ENCODE data around the gene NT5DC4. TPM values are rescaled to one million over a fixed set of nuclear protein-coding genes. Genes with fewer than 3 reads are reported as not detected.

NT5DC4 gene
- total RNA-seq, 1 donor from 2014 or later: not detected

DNA sequence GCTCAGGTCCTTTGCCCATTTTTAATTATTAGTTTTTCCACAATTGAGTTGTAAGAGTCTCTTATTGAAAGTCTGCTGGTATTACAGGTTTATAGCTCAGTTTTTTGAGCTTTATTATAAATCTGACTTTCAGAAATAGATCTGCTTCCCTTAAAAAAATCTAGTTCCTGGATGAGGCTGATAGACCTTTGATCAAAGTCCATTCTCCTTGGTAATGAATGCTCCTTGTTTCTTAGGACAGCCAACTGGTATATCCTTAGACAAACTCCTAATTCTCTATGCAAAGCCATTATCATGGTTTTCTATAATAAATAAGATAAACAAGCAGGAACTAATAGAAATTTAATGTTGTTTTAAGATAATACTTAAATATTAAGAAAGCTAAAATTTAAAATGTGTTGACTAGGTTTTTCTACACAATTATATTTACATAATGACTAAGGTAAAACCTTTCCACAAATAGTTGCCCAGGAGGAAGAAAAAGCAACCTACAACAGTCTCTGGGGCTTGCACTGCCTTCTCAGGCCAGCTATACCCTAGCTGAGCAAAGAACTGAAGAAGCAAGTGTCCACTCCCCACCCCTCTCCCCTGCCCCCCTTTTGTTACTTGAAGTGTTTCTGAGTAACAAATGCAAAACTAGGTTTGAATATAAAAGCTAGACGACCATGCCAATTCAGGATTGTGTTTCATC, 16.9 kb downstream of the NT5DC4 start:
- no peak overlapping the region for H3K27ac Mint-ChIP-seq
- TF ChIP-seq, protein P1, sequence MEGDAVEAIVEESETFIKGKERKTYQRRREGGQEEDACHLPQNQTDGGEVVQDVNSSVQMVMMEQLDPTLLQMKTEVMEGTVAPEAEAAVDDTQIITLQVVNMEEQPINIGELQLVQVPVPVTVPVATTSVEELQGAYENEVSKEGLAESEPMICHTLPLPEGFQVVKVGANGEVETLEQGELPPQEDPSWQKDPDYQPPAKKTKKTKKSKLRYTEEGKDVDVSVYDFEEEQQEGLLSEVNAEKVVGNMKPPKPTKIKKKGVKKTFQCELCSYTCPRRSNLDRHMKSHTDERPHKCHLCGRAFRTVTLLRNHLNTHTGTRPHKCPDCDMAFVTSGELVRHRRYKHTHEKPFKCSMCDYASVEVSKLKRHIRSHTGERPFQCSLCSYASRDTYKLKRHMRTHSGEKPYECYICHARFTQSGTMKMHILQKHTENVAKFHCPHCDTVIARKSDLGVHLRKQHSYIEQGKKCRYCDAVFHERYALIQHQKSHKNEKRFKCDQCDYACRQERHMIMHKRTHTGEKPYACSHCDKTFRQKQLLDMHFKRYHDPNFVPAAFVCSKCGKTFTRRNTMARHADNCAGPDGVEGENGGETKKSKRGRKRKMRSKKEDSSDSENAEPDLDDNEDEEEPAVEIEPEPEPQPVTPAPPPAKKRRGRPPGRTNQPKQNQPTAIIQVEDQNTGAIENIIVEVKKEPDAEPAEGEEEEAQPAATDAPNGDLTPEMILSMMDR (conservative IDR thresholded peaks at IDR 0.05): no peak
- H3K27me3 Mint-ChIP-seq: no peaks in the 10 kb centered on the region
- H3K4me1 Mint-ChIP-seq (ENCODE audit: unreplicated experiment): peaks cover 9% of the 10 kb centered on the region
- no peak overlapping the region for H3K4me3 Mint-ChIP-seq
- no peaks in the 10 kb centered on the region for H3K9me3 Mint-ChIP-seq
- no peak for DNase-seq (ENCODE audit: extremely low spot score, unreplicated experiment)
- H3K36me3 Mint-ChIP-seq: peaks cover 17% of the 10 kb centered on the region

DNA sequence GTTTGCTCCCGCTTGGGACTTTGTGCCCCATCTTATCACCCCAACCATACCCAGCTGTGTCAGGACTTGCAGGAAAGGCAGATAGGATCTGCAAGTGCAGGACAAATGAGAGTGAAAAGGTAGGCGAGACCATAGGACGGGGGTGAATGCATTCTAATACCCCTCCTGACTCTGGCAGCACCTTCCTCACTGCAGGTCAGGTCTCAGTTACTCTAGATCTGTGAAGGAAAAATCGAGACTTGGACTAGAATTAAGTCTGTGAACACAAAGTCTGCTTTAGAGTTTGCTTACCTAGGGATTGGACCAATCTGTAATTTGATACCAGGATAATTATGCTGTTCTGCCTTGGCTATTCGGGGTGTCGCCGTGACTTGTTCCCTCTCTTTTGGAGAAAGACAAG, 19.7 kb downstream of the NT5DC4 start:
- no peak overlapping the region for H3K4me3 Mint-ChIP-seq
- H3K9me3 Mint-ChIP-seq: no peaks in the 10 kb centered on the region
- TF ChIP-seq, protein P1 (conservative IDR thresholded peaks at IDR 0.05): no peak
- no peak for DNase-seq (ENCODE audit: extremely low spot score, unreplicated experiment)
- no peak overlapping the region for H3K27ac Mint-ChIP-seq
- peaks cover 9% of the 10 kb centered on the region for H3K4me1 Mint-ChIP-seq (ENCODE audit: unreplicated experiment)
- H3K27me3 Mint-ChIP-seq: no peaks in the 10 kb centered on the region
- H3K36me3 Mint-ChIP-seq: peaks cover 17% of the 10 kb centered on the region

- TF ChIP-seq, protein P1 (conservative IDR thresholded peaks at IDR 0.05): peak; percentile 95
- Mint-ChIP-seq H3K36me3 (peaks cover 13% of the 10 kb centered on the region), H3K4me1 (ENCODE audit: unreplicated experiment) (peaks cover 7% of the 10 kb centered on the region), H3K4me3 (no peak overlapping the region), H3K27me3 (no peaks in the 10 kb centered on the region), H3K27ac (peak overlapping the region; percentile 20), H3K9me3 (no peaks in the 10 kb centered on the region)
- peak; percentile 80 for DNase-seq (ENCODE audit: extremely low spot score, unreplicated experiment)
Observed at GRCh38 chr2:112749755-112750559, 29.1 kb downstream of the NT5DC4 start.

GRCh38 chr2:112750560-112750843, 29.7 kb downstream of the NT5DC4 start:
- Mint-ChIP-seq H3K27ac (no peak overlapping the region), H3K9me3 (no peaks in the 10 kb centered on the region), H3K4me3 (no peak overlapping the region), H3K27me3 (no peaks in the 10 kb centered on the region), H3K4me1 (ENCODE audit: unreplicated experiment) (peaks cover 7% of the 10 kb centered on the region), H3K36me3 (peaks cover 16% of the 10 kb centered on the region)
- no peak for DNase-seq (ENCODE audit: extremely low spot score, unreplicated experiment)
- TF ChIP-seq, protein P1 (conservative IDR thresholded peaks at IDR 0.05): no peak

GRCh38 chr2:112751451-112752197, 30.8 kb downstream of the NT5DC4 start:
- H3K4me3 Mint-ChIP-seq: no peak overlapping the region
- no peaks in the 10 kb centered on the region for H3K9me3 Mint-ChIP-seq
- H3K27me3 Mint-ChIP-seq: no peaks in the 10 kb centered on the region
- H3K4me1 Mint-ChIP-seq (ENCODE audit: unreplicated experiment): peaks cover 7% of the 10 kb centered on the region
- TF ChIP-seq, protein P1 (conservative IDR thresholded peaks at IDR 0.05): no peak
- DNase-seq (ENCODE audit: extremely low spot score, unreplicated experiment): no peak
- H3K36me3 Mint-ChIP-seq: peaks cover 24% of the 10 kb centered on the region
- no peak overlapping the region for H3K27ac Mint-ChIP-seq
